C4-2B (cell line): Measurements from ENCODE around the gene ITPA.

Experiments
- ZFX ChIP-seq: fragments of 450-650 bp; IDR thresholded peaks from 2 replicates; pipeline ENCODE4 v1.6.1; 2017
- TF ChIP-seq, protein P1 (sequence below): fragments of 450-650 bp; conservative IDR thresholded peaks from 2 replicates; pipeline ENCODE4 v1.5.1; 2017; ENCODE audit warnings: mild to moderate bottlenecking

GRCh38 chr20:3177746-3178485 is 31.4 kb upstream of the ITPA start:
- TF ChIP-seq, protein P1, sequence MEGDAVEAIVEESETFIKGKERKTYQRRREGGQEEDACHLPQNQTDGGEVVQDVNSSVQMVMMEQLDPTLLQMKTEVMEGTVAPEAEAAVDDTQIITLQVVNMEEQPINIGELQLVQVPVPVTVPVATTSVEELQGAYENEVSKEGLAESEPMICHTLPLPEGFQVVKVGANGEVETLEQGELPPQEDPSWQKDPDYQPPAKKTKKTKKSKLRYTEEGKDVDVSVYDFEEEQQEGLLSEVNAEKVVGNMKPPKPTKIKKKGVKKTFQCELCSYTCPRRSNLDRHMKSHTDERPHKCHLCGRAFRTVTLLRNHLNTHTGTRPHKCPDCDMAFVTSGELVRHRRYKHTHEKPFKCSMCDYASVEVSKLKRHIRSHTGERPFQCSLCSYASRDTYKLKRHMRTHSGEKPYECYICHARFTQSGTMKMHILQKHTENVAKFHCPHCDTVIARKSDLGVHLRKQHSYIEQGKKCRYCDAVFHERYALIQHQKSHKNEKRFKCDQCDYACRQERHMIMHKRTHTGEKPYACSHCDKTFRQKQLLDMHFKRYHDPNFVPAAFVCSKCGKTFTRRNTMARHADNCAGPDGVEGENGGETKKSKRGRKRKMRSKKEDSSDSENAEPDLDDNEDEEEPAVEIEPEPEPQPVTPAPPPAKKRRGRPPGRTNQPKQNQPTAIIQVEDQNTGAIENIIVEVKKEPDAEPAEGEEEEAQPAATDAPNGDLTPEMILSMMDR = no peak
- TF ChIP-seq ZFX = no peak
